ENCODE measurements around the gene AZIN2.

The AZIN2 gene

GRCh38 chr1:33146003-33146402 is 65.0 kb downstream of the AZIN2 start:
- no peak for DNase-seq (ENCODE audit: low spot score)
- TF ChIP-seq CTCF (IDR thresholded peaks at IDR 0.05; ENCODE audit: extremely low read depth, missing control alignments), result no peak

- no peak for DNase-seq (ENCODE audit: low spot score)
- TF ChIP-seq CTCF (IDR thresholded peaks at IDR 0.05; ENCODE audit: extremely low read depth, missing control alignments), result no peak
Observed at GRCh38 chr1:33147275-33147996, 66.5 kb downstream of the AZIN2 start.

GRCh38 chr1:33147997-33148314 is 67.0 kb downstream of the AZIN2 start:
- DNase-seq (ENCODE audit: low spot score), result no peak
- TF ChIP-seq CTCF (IDR thresholded peaks at IDR 0.05; ENCODE audit: extremely low read depth, missing control alignments), result no peak

GRCh38 chr1:33148615-33149014 is 67.7 kb downstream of the AZIN2 start:
- TF ChIP-seq CTCF (IDR thresholded peaks at IDR 0.05; ENCODE audit: extremely low read depth, missing control alignments), result no peak
- no peak for DNase-seq (ENCODE audit: low spot score)

- DNase-seq (ENCODE audit: low spot score), result no peak
- TF ChIP-seq CTCF (IDR thresholded peaks at IDR 0.05; ENCODE audit: extremely low read depth, missing control alignments), result no peak
Observed at GRCh38 chr1:33149453-33150190, 68.7 kb downstream of the AZIN2 start.

GRCh38 chr1:33150522-33150921 is 69.6 kb downstream of the AZIN2 start:
- no peak for TF ChIP-seq CTCF (IDR thresholded peaks at IDR 0.05; ENCODE audit: extremely low read depth, missing control alignments)
- DNase-seq (ENCODE audit: low spot score), result no peak

GRCh38 chr1:33151116-33151515 is 70.2 kb downstream of the AZIN2 start:
- TF ChIP-seq CTCF (IDR thresholded peaks at IDR 0.05; ENCODE audit: extremely low read depth, missing control alignments), result no peak
- DNase-seq (ENCODE audit: low spot score), result no peak
